ENCODE results near the gene PIEZO1.

Gene PIEZO1

GRCh38 chr16:88724855-88725555 lies 60.0 kb downstream of the PIEZO1 start:
- no peak for FAIRE-seq

GRCh38 chr16:88723911-88724310 lies 61.1 kb downstream of the PIEZO1 start:
- FAIRE-seq (no peak), DNase-seq (ENCODE audit: extremely low spot score, insufficient read length, low read depth) (no peak)

More at GRCh38 chr16:88724855-88725555, 60.0 kb downstream of the PIEZO1 start:
- DNase-seq (ENCODE audit: extremely low spot score, insufficient read length, low read depth): no peak

- DNase-seq (ENCODE audit: extremely low spot score, insufficient read length, low read depth): no peak
- FAIRE-seq: no peak
Measured at GRCh38 chr16:88723507-88723887, 61.5 kb downstream of the PIEZO1 start.

- no peak for FAIRE-seq
Measured at GRCh38 chr16:88722784-88723506, 62.1 kb downstream of the PIEZO1 start.

GRCh38 chr16:88721815-88722755 lies 62.9 kb downstream of the PIEZO1 start:
- DNase-seq (ENCODE audit: extremely low spot score, insufficient read length, low read depth): no peak

More at GRCh38 chr16:88722784-88723506, 62.1 kb downstream of the PIEZO1 start:
- DNase-seq (ENCODE audit: extremely low spot score, insufficient read length, low read depth): no peak

GRCh38 chr16:88721236-88721635 lies 63.8 kb downstream of the PIEZO1 start:
- DNase-seq (ENCODE audit: extremely low spot score, insufficient read length, low read depth): no peak
- no peak for FAIRE-seq

More at GRCh38 chr16:88721815-88722755, 62.9 kb downstream of the PIEZO1 start:
- no peak for FAIRE-seq

- no peak for FAIRE-seq
- no peak for DNase-seq (ENCODE audit: extremely low spot score, insufficient read length, low read depth)
Measured at GRCh38 chr16:88720396-88720970, 64.5 kb downstream of the PIEZO1 start.

- DNase-seq (ENCODE audit: extremely low spot score, insufficient read length, low read depth) (no peak), FAIRE-seq (no peak)
Measured at GRCh38 chr16:88719933-88720296, 65.1 kb downstream of the PIEZO1 start.

GRCh38 chr16:88719267-88719932 lies 65.6 kb downstream of the PIEZO1 start:
- FAIRE-seq (no peak), DNase-seq (ENCODE audit: extremely low spot score, insufficient read length, low read depth) (no peak)

- FAIRE-seq (no peak), DNase-seq (ENCODE audit: extremely low spot score, insufficient read length, low read depth) (no peak)
Measured at GRCh38 chr16:88718178-88718577, 66.8 kb downstream of the PIEZO1 start.

GRCh38 chr16:88716601-88717001 lies 68.4 kb downstream of the PIEZO1 start:
- DNase-seq (ENCODE audit: extremely low spot score, insufficient read length, low read depth): no peak
- FAIRE-seq: no peak

GRCh38 chr16:88716201-88716600 lies 68.8 kb downstream of the PIEZO1 start:
- no peak for DNase-seq (ENCODE audit: extremely low spot score, insufficient read length, low read depth)
- no peak for FAIRE-seq

- DNase-seq (ENCODE audit: extremely low spot score, insufficient read length, low read depth): no peak
- FAIRE-seq: no peak
Measured at GRCh38 chr16:88715312-88716190, 69.5 kb downstream of the PIEZO1 start.

- DNase-seq (ENCODE audit: extremely low spot score, insufficient read length, low read depth) (no peak), FAIRE-seq (no peak)
Measured at GRCh38 chr16:88714420-88715302, 70.4 kb downstream of the PIEZO1 start.

GRCh38 chr16:88713568-88714419 lies 71.2 kb downstream of the PIEZO1 start:
- DNase-seq (ENCODE audit: extremely low spot score, insufficient read length, low read depth) (no peak), FAIRE-seq (no peak)

- DNase-seq (ENCODE audit: extremely low spot score, insufficient read length, low read depth) (no peak), FAIRE-seq (no peak)
Measured at GRCh38 chr16:88713054-88713453, 72.0 kb downstream of the PIEZO1 start.
